A549 (cell line): ENCODE results near the gene PSMD14. TPM values are rescaled to one million over a fixed set of nuclear protein-coding genes. Genes with fewer than 3 reads are reported as not detected.

Experiments
- ATAC-seq, 2 experiments: fragments of 200-7000 bp in 1 of 2; fragments of >200 bp in 1 of 2; cut with Nextera tagmentation in 1 of 2; cut with Tn5 transposase in 1 of 2; 3 replicates each; pipeline versions ENCODE4 v1.8.0 to v1.9.1; 2018 to 2020; ENCODE audit warnings: mild to moderate bottlenecking in 1 of 2, moderate library complexity in 1 of 2
- CTCF ChIA-PET: fragments of 300-600 bp; sonication (Branson Sonifier 250); formaldehyde crosslinking; extraction: SDS; loops from one replicate; lab custom pipeline; 2021; ENCODE audit warnings: antibody characterized with exemption, inconsistent platforms; lab: Yijun Ruan, JAX
- POLR2A ChIA-PET: fragments of 350-600 bp; formaldehyde crosslinking; extraction: SDS; loops from one replicate; lab custom pipeline; 2021; ENCODE audit warnings: antibody characterized with exemption, inconsistent platforms; lab: Yijun Ruan, JAX
- DNase-seq, 2 experiments: peaks; one replicate each; pipeline versions ENCODE4 v3.0.0 to v3.0.0-alpha.2; 2011 to 2016; ENCODE audit warnings: low read depth in 1 of 2, low spot score in 1 of 2
- FAIRE-seq: peaks from 2 replicates; lab custom pipeline; 2011; peaks lifted over from hg19 to GRCh38; lab: Jason Lieb, UNC
- H3K27ac ChIP-seq, 2 experiments: fragments of >200 bp; sonication (Bioruptor Twin); formaldehyde crosslinking; 3 replicates each; pipeline ENCODE4 v1.5.1; 2016 to 2017
- H3K4me1 ChIP-seq: fragments of >200 bp; sonication (Bioruptor Twin); formaldehyde crosslinking; 3 replicates; pipeline ENCODE4 v1.6.1; 2016
- H3K4me2 ChIP-seq: fragments of >200 bp; sonication (Bioruptor Twin); formaldehyde crosslinking; 3 replicates; pipeline ENCODE4 v1.6.1; 2016
- H3K4me3 ChIP-seq: fragments of >200 bp; sonication (Bioruptor Twin); formaldehyde crosslinking; 3 replicates; pipeline ENCODE4 v1.5.1; 2016
- H3K9me3 ChIP-seq: fragments of >200 bp; sonication (Bioruptor Twin); formaldehyde crosslinking; 3 replicates; pipeline ENCODE4 v1.6.1; 2016
- ATOH8 ChIP-seq: fragments of 250-450 bp; sonication (Bioruptor Pico); IDR thresholded peaks from 2 replicates; pipeline ENCODE4 v1.5.0; 2020; ENCODE audit warnings: low read depth, mild to moderate bottlenecking, moderate library complexity
- BCL3 ChIP-seq: fragments of >200 bp; sonication (Bioruptor Twin); formaldehyde crosslinking; IDR thresholded peaks from 3 replicates; pipeline ENCODE4 v1.6.1; 2016
- BHLHE40 ChIP-seq: IDR thresholded peaks from 2 replicates; pipeline ENCODE4 v1.6.1; 2012; ENCODE audit warnings: low read depth, low read length, inconsistent platforms
- CHD4 ChIP-seq: fragments of 200-600 bp; sonication (generic); IDR thresholded peaks from 2 replicates; pipeline ENCODE4 v1.6.1; 2016; ENCODE audit warnings: antibody characterized with exemption, mild to moderate bottlenecking, borderline replicate concordance
- CTCF ChIP-seq: fragments of >200 bp; sonication (Bioruptor Twin); formaldehyde crosslinking; IDR thresholded peaks from 3 replicates; pipeline ENCODE4 v1.5.1; 2016
- E2F6 ChIP-seq: IDR thresholded peaks from 2 replicates; pipeline ENCODE4 v1.6.1; 2012; ENCODE audit warnings: low read depth, borderline replicate concordance
- EHF ChIP-seq: fragments of 250-450 bp; sonication (Bioruptor Pico); IDR thresholded peaks from 2 replicates; pipeline ENCODE4 v1.5.0; 2020; ENCODE audit warnings: mild to moderate bottlenecking
- ELK1 ChIP-seq: fragments of 150-350 bp; IDR thresholded peaks from 2 replicates; pipeline ENCODE4 v1.6.1; 2014; ENCODE audit warnings: low read depth, mild to moderate bottlenecking, low read length
- FOSB ChIP-seq: fragments of 250-450 bp; sonication (Bioruptor Pico); IDR thresholded peaks from 2 replicates; pipeline ENCODE4 v1.5.0; 2020; ENCODE audit warnings: mild to moderate bottlenecking, moderate library complexity
- HMGXB4 ChIP-seq: fragments of 250-450 bp; sonication (Bioruptor Pico); IDR thresholded peaks from 2 replicates; pipeline ENCODE4 v1.5.0; 2021; ENCODE audit warnings: mild to moderate bottlenecking, moderate library complexity, borderline replicate concordance
- HOXB13 ChIP-seq: fragments of 250-450 bp; sonication (Bioruptor Pico); IDR thresholded peaks from 2 replicates; pipeline ENCODE4 v1.5.0; 2020; ENCODE audit warnings: low read depth, mild to moderate bottlenecking, moderate library complexity
- KDM1A ChIP-seq: fragments of 200-600 bp; sonication (generic); IDR thresholded peaks from 2 replicates; pipeline ENCODE4 v1.6.1; 2016; ENCODE audit warnings: low read depth, mild to moderate bottlenecking
- MAFK ChIP-seq: fragments of 450-650 bp; IDR thresholded peaks from 2 replicates; pipeline ENCODE4 v1.6.1; 2014; ENCODE audit not compliant: partially characterized antibody
- NFE2L2 ChIP-seq: fragments of 150-350 bp; conservative IDR thresholded peaks from 2 replicates; pipeline ENCODE4 v1.6.1; 2014; ENCODE audit warnings: low read length
- NPAS2 ChIP-seq: fragments of 250-450 bp; sonication (Bioruptor Pico); IDR thresholded peaks from 2 replicates; pipeline ENCODE4 v1.8.0; 2022; ENCODE audit warnings: mild to moderate bottlenecking, moderate library complexity, borderline replicate concordance
- POLR2AphosphoS2 ChIP-seq: conservative IDR thresholded peaks from 2 replicates; pipeline ENCODE4 v1.6.1; 2012; ENCODE audit warnings: low read length, improper control_type of control experiment, inconsistent platforms
- TFCP2L1 ChIP-seq: fragments of 250-450 bp; sonication (Bioruptor Pico); IDR thresholded peaks from 2 replicates; pipeline ENCODE4 v1.5.0; 2021; ENCODE audit warnings: mild to moderate bottlenecking
- USF2 ChIP-seq: fragments of 450-650 bp; IDR thresholded peaks from 2 replicates; pipeline ENCODE4 v1.6.1; 2014; ENCODE audit warnings: antibody characterized with exemption
- ZC3H11A ChIP-seq: fragments of 450-650 bp; IDR thresholded peaks from 2 replicates; pipeline ENCODE4 v1.6.1; 2014; ENCODE audit warnings: antibody characterized with exemption, mild to moderate bottlenecking
- ZFP36 ChIP-seq: fragments of 450-650 bp; IDR thresholded peaks from 2 replicates; pipeline ENCODE4 v1.6.1; 2014; ENCODE audit warnings: borderline replicate concordance; ENCODE audit not compliant: partially characterized antibody
- WGBS: methylation state at CpG from one replicate; pipeline ENCODE4 v1.1.6; 2017; ENCODE audit errors: missing lambda C conversion rate; 5-methylcytosine and 5-hydroxymethylcytosine counted together
- polyA plus RNA-seq, 4 experiments: library from polyadenylated mRNA; depleted of rRNA in 3 of 4; stranded (reverse); fragments of >200 nt; fragmentation: RNase III in 1 of 4; extraction: RNeasy Plus Mini Kit Qiagen cat#74134 plus additional on column Dnase treatment in 1 of 4; gene quantifications; 2 replicates in 3 of 4; 3 replicates in 1 of 4; pipeline ENCODE4 v1.2.3, GENCODE V29; 2011 to 2017

The PSMD14 gene
- polyA plus RNA-seq, 2 of the 4 experiments (the other 2 are of a cell fraction), result 166 to 218 TPM

GRCh38 chr2:161369311-161369710 is 61.1 kb downstream of the PSMD14 start (continued):
- TF ChIP-seq E2F6, result no peak
- TF ChIP-seq FOSB (CRISPR knock-in tag), result no peak
- TF ChIP-seq, all 56 proteins: peak for 0

- H3K4me2 ChIP-seq, result no peak overlapping the region
- no peak for TF ChIP-seq USF2
- TF ChIP-seq BHLHE40, result no peak
- TF ChIP-seq HMGXB4 (CRISPR knock-in tag), result no peak
- no peak for TF ChIP-seq CHD4
- TF ChIP-seq TFCP2L1 (CRISPR knock-in tag), result no peak
- TF ChIP-seq EHF (CRISPR knock-in tag), result no peak
- TF ChIP-seq HOXB13, result no peak
- TF ChIP-seq ATOH8 (CRISPR knock-in tag), result no peak
- no peak for TF ChIP-seq ZFP36
- TF ChIP-seq KDM1A, result no peak
- no peak for TF ChIP-seq ZC3H11A
- no peak for TF ChIP-seq NFE2L2
- TF ChIP-seq MAFK, result no peak
- TF ChIP-seq ELK1, result no peak
- TF ChIP-seq POLR2AphosphoS2, result no peak
- TF ChIP-seq BCL3, result no peak
- TF ChIP-seq NPAS2 (CRISPR knock-in tag), result no peak
- no peak for TF ChIP-seq E2F6
- no peak for TF ChIP-seq CTCF
- no peak for DNase-seq
- 95% methylated on average over 3 of the region's 3 CpGs for WGBS
- ChIA-PET CTCF (no interaction called here), POLR2A (no interaction called here)
- no peak for ATAC-seq
- no peaks in the 10 kb centered on the region for H3K9me3 ChIP-seq
- H3K27ac ChIP-seq, result no peak overlapping the region
- H3K4me1 ChIP-seq, result peaks cover 9% of the 10 kb centered on the region
- H3K4me3 ChIP-seq, result no peak overlapping the region
- FAIRE-seq, result no peak
Measured at GRCh38 chr2:161370981-161371380, 62.8 kb downstream of the PSMD14 start.
